K562 (cell line): ENCODE data around the gene NEK1. TPM values are rescaled to one million over a fixed set of nuclear protein-coding genes. Genes with fewer than 3 reads are reported as not detected.

Experiments used
- BRD4 ChIP-seq: fragments of 200-600 bp; sonication (generic); IDR thresholded peaks from 2 replicates; pipeline ENCODE4 v1.6.1; 2017; ENCODE audit warnings: inconsistent platforms
- CBFA2T2 ChIP-seq: fragments of 450-650 bp; conservative IDR thresholded peaks from 2 replicates; pipeline ENCODE4 v1.6.1; 2017; ENCODE audit warnings: mild to moderate bottlenecking
- EGR1 ChIP-seq: fragments of 450-650 bp; conservative IDR thresholded peaks from 2 replicates; pipeline ENCODE4 v1.6.1; 2017; ENCODE audit warnings: mild to moderate bottlenecking
- ELF2 ChIP-seq: fragments of 250-450 bp; sonication (Bioruptor Pico); IDR thresholded peaks from 2 replicates; pipeline ENCODE4 v1.5.0; 2021; ENCODE audit warnings: mild to moderate bottlenecking
- FOSL1 ChIP-seq: fragments of 200-800 bp; sonication (Bioruptor generic); conservative IDR thresholded peaks from 2 replicates; pipeline ENCODE4 v1.6.1; 2016; ENCODE audit warnings: missing genetic modification characterization, missing compliant biosample characterization
- HDAC6 ChIP-seq: IDR thresholded peaks from 2 replicates; pipeline ENCODE4 v1.6.1; 2012; ENCODE audit warnings: low read depth, mild to moderate bottlenecking, control low read depth, inconsistent platforms, low read length, moderate library complexity
- HNRNPUL1 ChIP-seq: fragments of 200-400 bp; formaldehyde crosslinking; IDR thresholded peaks from 2 replicates; pipeline ENCODE4 v1.6.1; 2017; ENCODE audit warnings: low read length
- KLF13 ChIP-seq: fragments of 450-650 bp; IDR thresholded peaks from 2 replicates; pipeline ENCODE4 v1.6.1; 2016; ENCODE audit warnings: missing genetic modification characterization, low read depth, mild to moderate bottlenecking, missing compliant biosample characterization, moderate library complexity, borderline replicate concordance
- MAFK ChIP-seq: IDR thresholded peaks from 2 replicates; pipeline ENCODE4 v1.6.1; 2011; ENCODE audit warnings: low read length, improper control_type of control experiment
- MBD2 ChIP-seq: sonication (generic); IDR thresholded peaks from 2 replicates; pipeline ENCODE4 v1.6.1; 2016; ENCODE audit warnings: low read depth, borderline replicate concordance
- NFYB ChIP-seq: IDR thresholded peaks from 2 replicates; pipeline ENCODE4 v1.6.1; 2011; ENCODE audit warnings: mild to moderate bottlenecking, moderate library complexity; ENCODE audit not compliant: insufficient read length; ENCODE audit errors: extremely low read depth
- PKNOX1 ChIP-seq: fragments of 450-650 bp; IDR thresholded peaks from 2 replicates; pipeline ENCODE4 v1.6.1; 2016
- PTRF ChIP-seq: fragments of 450-650 bp; IDR thresholded peaks from 2 replicates; pipeline ENCODE4 v1.6.1; 2016; ENCODE audit warnings: mild to moderate bottlenecking, missing genetic modification characterization, missing compliant biosample characterization
- PTTG1 ChIP-seq: fragments of 450-650 bp; IDR thresholded peaks from 2 replicates; pipeline ENCODE4 v1.6.1; 2016; ENCODE audit warnings: low read depth, mild to moderate bottlenecking, missing genetic modification characterization, missing compliant biosample characterization
- RUNX1 ChIP-seq: sonication (generic); IDR thresholded peaks from 2 replicates; pipeline ENCODE4 v1.6.1; 2016; ENCODE audit warnings: antibody characterized with exemption, low read depth
- SNIP1 ChIP-seq: fragments of 450-650 bp; IDR thresholded peaks from 2 replicates; pipeline ENCODE4 v1.7.1; 2017; ENCODE audit warnings: low read depth, mild to moderate bottlenecking
- SRSF3 ChIP-seq: fragments of 200-400 bp; formaldehyde crosslinking; IDR thresholded peaks from 2 replicates; pipeline ENCODE4 v1.6.1; 2016; ENCODE audit warnings: mild to moderate bottlenecking, low read length, moderate library complexity; ENCODE audit not compliant: insufficient read depth
- U2AF2 ChIP-seq: fragments of 200-400 bp; formaldehyde crosslinking; optimal IDR thresholded peaks from 2 replicates; pipeline ENCODE3; 2017; ENCODE audit warnings: low read depth, mild to moderate bottlenecking, low read length
- ZNF121 ChIP-seq: sonication (generic); formaldehyde crosslinking; conservative IDR thresholded peaks from 2 replicates; pipeline ENCODE4 v1.8.0; 2022; ENCODE audit warnings: missing genetic modification reagents
- ZNF174 ChIP-seq: fragments of 250-450 bp; sonication (Bioruptor Pico); IDR thresholded peaks from 2 replicates; pipeline ENCODE4 v1.4.0; 2020; ENCODE audit warnings: mild to moderate bottlenecking
- ZNF282 ChIP-seq: sonication (generic); formaldehyde crosslinking; IDR thresholded peaks from 2 replicates; pipeline ENCODE4 v1.8.1; 2023; ENCODE audit warnings: missing genetic modification reagents
- ZNF75A ChIP-seq: fragments of 450-650 bp; formaldehyde crosslinking; IDR thresholded peaks from 2 replicates; pipeline ENCODE4 v1.4.0; 2020; ENCODE audit warnings: mild to moderate bottlenecking
- ZNF76 ChIP-seq: fragments of 250-450 bp; sonication (Bioruptor Pico); IDR thresholded peaks from 2 replicates; pipeline ENCODE4 v1.4.0; 2020; ENCODE audit warnings: mild to moderate bottlenecking, moderate library complexity, borderline replicate concordance
- ZNF79 ChIP-seq: fragments of 250-450 bp; sonication (Bioruptor Pico); IDR thresholded peaks from 2 replicates; pipeline ENCODE4 v1.4.0; 2020; ENCODE audit warnings: low read depth, mild to moderate bottlenecking, moderate library complexity
- polyA plus RNA-seq, 8 experiments: library from polyadenylated mRNA; depleted of rRNA in 4 of 8; stranded (reverse) in 5 of 8; unstranded in 3 of 8; fragments of >200 nt; fragmentation: Nextera tagmentation in 2 of 8; fragmentation: Illumina TruSeq in 1 of 8; extraction: Ambion mirVana in 2 of 8; extraction: Trizol in 1 of 8; gene quantifications; 2 replicates each; pipeline versions ENCODE4 v1.2.1 to v1.2.3, GENCODE V29; 2011 to 2014; ENCODE audit warnings: inconsistent platforms in 1 of 8, missing spikeins in 1 of 8
- total RNA-seq, 7 experiments: library from RNA; depleted of rRNA in 6 of 7; stranded (reverse); fragments of >200 nt in 6 of 7; fragmentation: Illumina TruSeq in 2 of 7; extraction: Trizol in 2 of 7; gene quantifications; 2 replicates each; pipeline versions ENCODE4 v1.2.1 to v1.2.3, GENCODE V29; 2011 to 2021; ENCODE audit warnings: low replicate concordance in 1 of 7
- TF ChIP-seq, protein P1 (sequence below): fragments of 200-400 bp; formaldehyde crosslinking; IDR thresholded peaks from 2 replicates; pipeline ENCODE4 v1.6.1; 2017; ENCODE audit warnings: mild to moderate bottlenecking, low read depth, low read length, moderate library complexity
- TF ChIP-seq, protein P2 (sequence below), 3 experiments: fragments of 200-800 bp in 1 of 3; sonication (Bioruptor generic) in 1 of 3; sonication (generic) in 1 of 3; formaldehyde crosslinking in 1 of 3; IDR thresholded peaks; 2 replicates each; pipeline versions ENCODE4 v1.6.1 to v1.8.0; 2016 to 2022; ENCODE audit warnings: mild to moderate bottlenecking in 2 of 3, missing compliant biosample characterization in 2 of 3, missing genetic modification characterization in 2 of 3, missing genetic modification reagents in 1 of 3

NEK1 gene
- total and polyA plus RNA-seq, 9 of the 15 experiments (the other 6 are each of a cell fraction or from before 2014, with no cell fraction given) = 6.2 to 15.7 (median 10.3) TPM

- TF ChIP-seq, protein P1, sequence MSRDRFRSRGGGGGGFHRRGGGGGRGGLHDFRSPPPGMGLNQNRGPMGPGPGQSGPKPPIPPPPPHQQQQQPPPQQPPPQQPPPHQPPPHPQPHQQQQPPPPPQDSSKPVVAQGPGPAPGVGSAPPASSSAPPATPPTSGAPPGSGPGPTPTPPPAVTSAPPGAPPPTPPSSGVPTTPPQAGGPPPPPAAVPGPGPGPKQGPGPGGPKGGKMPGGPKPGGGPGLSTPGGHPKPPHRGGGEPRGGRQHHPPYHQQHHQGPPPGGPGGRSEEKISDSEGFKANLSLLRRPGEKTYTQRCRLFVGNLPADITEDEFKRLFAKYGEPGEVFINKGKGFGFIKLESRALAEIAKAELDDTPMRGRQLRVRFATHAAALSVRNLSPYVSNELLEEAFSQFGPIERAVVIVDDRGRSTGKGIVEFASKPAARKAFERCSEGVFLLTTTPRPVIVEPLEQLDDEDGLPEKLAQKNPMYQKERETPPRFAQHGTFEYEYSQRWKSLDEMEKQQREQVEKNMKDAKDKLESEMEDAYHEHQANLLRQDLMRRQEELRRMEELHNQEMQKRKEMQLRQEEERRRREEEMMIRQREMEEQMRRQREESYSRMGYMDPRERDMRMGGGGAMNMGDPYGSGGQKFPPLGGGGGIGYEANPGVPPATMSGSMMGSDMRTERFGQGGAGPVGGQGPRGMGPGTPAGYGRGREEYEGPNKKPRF = no peak
- TF ChIP-seq ELF2 (CRISPR knock-in tag) (no peak), ZNF75A (CRISPR knock-in tag) (no peak), SRSF3 (no peak), KLF13 (no peak), ZNF76 (CRISPR knock-in tag) (no peak), MBD2 (peak; percentile 80; the same call in 1 of the 2 replicates), BRD4 (no peak), ZNF79 (no peak), SNIP1 (no peak), U2AF2 (no peak), PTRF (tag) (no peak), EGR1 (peak; percentile 79), PKNOX1 (no peak), NFYB (no peak), HDAC6 (no peak), ZNF121 (no peak), ZNF174 (CRISPR knock-in tag) (no peak), HNRNPUL1 (no peak), MAFK (no peak), PTTG1 (tag) (no peak), CBFA2T2 (no peak), FOSL1 (tag) (peak; percentile 51; the same call in 1 of the 2 replicates), ZNF282 (CRISPR knock-in tag) (no peak), RUNX1 (no peak)
- TF ChIP-seq, protein P2, sequence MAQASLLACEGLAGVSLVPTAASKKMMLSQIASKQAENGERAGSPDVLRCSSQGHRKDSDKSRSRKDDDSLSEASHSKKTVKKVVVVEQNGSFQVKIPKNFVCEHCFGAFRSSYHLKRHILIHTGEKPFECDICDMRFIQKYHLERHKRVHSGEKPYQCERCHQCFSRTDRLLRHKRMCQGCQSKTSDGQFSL (CRISPR knock-in tag; IDR thresholded peaks at IDR 0.05) = no peak
- TF ChIP-seq, protein P2 (tag; IDR thresholded peaks at IDR 0.05) = no peak
Measured at GRCh38 chr4:169611991-169612870, at the start of gene NEK1 (continued).
